Renal cortical epithelial cell (primary cell): ENCODE data around the gene EML4. TPM values are rescaled to one million over a fixed set of nuclear protein-coding genes. Genes with fewer than 3 reads are reported as not detected.
"Not testable (repeated sequence)": the region's sequence is repeated elsewhere in the genome, so short reads cannot be mapped to it uniquely, and the experiment has no call there.

ENCODE experiments used
- DNase-seq: peaks from one replicate; pipeline ENCODE4 v3.0.0-alpha.2; 2011; ENCODE audit warnings: low read depth
- total RNA-seq: library from RNA; depleted of rRNA; stranded (reverse); fragments of >200 nt; gene quantifications from 2 replicates; pipeline ENCODE4 v1.2.3, GENCODE V29; 2014

EML4 gene
- total RNA-seq, 1 donor from 2014 or later, result 45.6 TPM

DNA sequence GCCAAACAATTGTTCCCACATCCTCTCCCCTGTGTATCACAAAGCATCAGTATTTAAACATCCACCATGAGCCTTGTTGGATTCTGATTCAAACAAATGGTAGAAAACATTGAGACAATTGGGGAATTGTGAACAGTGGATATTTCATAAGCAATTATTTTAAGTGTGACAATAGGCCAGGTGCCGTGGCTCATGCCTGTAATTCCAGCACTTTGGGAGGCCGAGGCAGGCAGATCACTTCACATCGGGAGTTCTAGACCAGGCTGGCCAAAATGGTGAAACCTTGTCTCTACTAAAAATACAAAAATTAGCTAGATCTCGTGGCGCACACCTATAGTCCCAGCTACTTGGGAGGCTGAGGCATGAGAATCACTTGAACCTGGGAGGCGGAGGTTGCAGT is 165.7 kb downstream of the EML4 start:
- not testable (repeated sequence) for DNase-seq

DNA sequence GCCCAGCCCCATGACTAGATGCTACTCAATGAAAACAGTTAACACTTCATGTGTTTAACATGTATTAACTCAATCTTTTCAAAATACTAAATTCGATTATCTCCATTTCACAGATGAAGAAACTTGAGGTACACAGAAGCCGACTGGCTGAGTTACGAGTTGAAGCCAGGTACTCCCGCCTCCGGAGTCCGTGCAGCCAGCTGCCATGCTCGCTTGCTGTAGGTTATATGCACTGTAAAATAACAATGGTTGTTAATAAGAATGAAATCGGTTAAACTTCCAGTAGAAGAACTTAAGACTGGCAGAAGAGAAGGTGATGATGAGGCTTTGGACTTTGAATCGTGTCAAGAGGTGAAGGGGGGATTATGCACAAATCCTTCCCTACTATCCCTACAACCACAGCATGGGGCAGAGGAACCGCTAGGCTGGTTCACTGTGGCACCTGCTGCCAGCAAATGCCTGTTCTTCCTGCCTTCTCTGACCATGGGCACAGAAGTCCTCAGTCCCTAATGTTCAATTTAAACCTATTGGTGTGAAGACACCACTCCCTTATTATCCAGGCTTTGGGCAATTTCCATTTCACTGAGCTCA is 166.5 kb downstream of the EML4 start:
- DNase-seq, result no peak

- DNase-seq, result peak; percentile 57
Measured at GRCh38 chr2:42336361-42336965, 167.3 kb downstream of the EML4 start.

DNA sequence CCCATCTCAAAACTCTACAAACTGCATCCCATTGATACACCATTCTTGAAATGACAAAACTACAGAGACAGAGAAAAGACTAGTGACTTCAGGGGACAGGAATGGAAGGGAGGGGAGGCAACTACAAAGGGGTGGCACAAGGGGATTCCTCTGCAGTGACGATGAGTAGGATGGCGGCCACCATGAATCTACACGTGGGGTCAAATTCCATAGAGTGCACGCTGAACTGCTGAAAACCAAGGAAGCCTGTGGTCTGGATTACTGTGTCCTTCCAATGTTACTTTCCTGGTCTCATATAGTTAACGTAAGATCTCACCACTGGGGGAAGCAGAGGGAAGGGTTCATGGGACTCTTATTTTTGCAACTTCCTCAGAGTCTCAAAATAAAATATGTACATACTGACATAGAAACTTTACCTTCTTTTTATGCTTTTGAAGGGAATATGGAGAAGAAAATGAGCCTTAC is 168.2 kb downstream of the EML4 start:
- no peak for DNase-seq

DNA sequence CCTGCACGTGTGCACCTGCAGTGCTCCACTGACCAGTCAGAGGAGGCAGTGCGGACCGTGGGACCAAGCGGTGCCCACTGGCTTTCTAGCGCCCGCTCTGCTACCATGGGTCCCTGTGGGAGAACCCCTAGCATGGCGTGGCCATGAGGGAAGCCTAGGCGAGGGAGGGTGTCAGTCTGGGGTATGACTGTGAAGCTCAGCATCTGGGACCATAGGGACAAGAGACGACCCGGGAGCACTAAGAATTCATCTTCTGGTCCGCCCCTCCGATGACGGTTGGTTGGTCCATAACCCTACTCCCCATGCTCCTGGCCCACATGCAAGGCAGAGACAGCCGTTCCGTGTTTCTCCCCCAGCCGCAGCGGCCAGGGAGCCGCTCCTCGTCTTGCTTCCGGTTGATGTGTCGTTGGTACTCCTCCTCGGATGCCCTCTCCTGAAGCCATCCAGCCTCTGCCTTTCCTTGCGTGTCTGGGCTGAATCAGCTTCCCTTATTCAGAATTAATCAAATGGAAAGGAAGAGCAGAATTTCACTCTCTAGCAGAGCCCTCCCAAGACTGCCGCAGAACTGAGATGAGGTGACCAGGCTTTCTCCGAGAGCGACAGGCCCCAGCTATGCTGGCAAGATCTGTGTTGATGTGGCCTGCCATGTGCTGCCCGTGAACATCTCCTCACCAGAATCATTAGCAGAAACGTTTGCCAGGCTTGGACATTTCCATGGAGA is 168.9 kb downstream of the EML4 start:
- no peak for DNase-seq

- DNase-seq, result no peak
Measured at GRCh38 chr2:42338567-42339190, 169.5 kb downstream of the EML4 start.

- no peak for DNase-seq
Measured at GRCh38 chr2:42339191-42339912, 170.2 kb downstream of the EML4 start.

DNA sequence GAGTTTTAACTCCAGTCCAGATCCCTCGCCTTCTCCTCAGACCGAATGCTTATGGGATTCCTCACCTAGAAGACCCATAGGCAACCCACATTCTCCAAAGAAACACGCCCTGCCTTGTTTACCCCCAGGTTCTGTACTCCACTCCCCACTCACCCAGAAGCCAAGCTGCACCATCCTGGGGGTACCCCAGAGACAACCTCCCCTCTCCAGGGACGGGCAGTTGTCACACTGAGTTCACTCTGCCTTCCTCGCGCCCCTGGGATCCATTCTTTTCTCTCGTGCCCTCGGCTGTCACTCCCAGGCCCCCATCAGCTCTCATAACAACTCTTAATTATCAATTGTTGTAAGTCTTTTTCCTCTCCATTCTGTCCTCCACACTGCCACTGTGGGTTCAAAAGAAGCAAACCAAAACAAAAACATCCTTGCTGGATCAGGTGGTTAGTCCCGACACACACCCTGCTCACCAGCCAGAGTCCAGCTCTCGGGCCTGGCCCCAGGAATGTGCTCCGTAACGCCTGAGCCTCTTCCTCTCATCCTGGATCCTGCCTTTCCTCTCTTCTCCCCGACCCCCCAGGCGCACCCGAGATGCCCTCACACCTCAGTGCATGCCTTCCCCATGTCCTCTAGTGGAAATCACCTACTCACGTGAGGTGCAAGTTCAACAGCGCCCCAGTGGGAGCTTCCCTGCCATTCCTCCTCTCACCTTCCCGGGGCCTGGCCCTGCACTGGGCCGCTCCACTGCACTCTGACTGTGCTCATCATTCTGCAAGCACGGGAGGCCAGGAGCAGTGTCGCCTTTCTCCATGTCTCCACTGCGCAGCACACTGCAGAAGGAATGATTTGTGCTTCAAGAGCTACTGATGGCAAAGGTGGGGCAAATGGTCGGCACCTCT is 171.1 kb downstream of the EML4 start:
- DNase-seq, result no peak

- DNase-seq, result no peak
Measured at GRCh38 chr2:42340938-42341636, 171.9 kb downstream of the EML4 start.

GRCh38 chr2:42342061-42342794 is 173.1 kb downstream of the EML4 start:
- peak; percentile 90 for DNase-seq

DNA sequence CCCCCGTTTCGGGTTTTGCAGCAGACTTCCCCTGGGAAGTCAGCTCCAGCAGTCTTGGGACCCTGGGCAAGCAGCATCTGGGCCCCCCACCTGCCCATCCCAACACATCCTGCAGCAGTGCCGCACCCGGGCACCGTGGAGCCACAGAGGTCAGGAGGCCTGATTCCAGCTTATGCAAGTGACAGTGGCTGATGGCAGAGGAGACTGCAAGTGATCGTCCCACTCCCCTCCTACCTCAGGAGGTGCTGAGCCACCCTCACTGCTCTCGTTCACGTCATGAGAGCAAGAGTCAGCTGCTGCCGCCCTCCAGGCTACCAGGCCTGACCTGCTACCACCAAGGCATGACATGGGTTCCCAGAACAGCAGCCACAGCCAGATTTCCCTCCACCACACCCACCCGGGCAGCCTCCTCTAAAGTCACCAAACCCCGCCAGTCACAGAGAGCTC is 173.7 kb downstream of the EML4 start:
- no peak for DNase-seq

- no peak for DNase-seq
Measured at GRCh38 chr2:42345986-42346385, 176.8 kb downstream of the EML4 start.

DNA sequence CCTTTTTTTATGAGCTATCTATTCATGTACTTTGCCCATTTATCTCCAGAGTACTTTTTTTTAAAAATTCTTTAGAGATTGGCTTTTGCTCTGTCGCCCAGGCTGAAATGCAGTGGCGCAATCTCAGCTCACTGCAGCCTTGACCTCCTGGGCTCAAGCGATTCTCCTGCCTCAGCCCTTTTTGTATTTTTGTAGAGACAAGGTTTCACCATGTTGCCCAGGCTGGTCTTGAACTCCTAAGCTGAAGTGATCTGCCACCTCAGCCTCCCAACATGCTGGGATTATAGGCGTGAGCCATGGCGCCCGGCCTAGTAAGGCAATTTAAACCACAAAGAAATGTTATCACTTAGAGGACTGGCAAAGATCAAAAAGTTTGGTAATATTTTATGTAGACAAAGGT is 177.7 kb downstream of the EML4 start:
- not testable (repeated sequence) for DNase-seq

GRCh38 chr2:42347518-42347917 is 178.4 kb downstream of the EML4 start:
- not testable (repeated sequence) for DNase-seq

GRCh38 chr2:42348113-42348805 is 179.1 kb downstream of the EML4 start:
- no peak for DNase-seq

- DNase-seq, result no peak
Measured at GRCh38 chr2:42350434-42351063, 181.4 kb downstream of the EML4 start.

DNA sequence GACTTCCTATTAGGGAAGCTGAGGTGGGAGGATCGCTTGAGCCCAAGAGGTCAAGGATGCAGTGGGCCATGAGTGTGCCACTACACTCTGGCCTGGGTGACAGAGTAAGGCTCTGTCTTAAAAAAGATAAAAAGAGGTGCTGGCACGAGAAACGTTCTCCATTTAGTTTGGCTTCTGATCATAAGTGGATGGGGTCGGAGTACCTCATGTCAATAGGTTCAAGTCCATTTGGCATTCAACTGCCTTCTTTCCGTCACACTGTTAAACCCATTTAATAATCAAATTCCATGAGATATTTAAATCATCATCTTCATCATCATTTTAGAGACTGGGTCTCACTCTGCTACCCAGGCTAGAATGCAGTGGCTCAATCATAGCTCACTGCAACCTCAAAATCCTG is 182.7 kb downstream of the EML4 start:
- no peak for DNase-seq

DNA sequence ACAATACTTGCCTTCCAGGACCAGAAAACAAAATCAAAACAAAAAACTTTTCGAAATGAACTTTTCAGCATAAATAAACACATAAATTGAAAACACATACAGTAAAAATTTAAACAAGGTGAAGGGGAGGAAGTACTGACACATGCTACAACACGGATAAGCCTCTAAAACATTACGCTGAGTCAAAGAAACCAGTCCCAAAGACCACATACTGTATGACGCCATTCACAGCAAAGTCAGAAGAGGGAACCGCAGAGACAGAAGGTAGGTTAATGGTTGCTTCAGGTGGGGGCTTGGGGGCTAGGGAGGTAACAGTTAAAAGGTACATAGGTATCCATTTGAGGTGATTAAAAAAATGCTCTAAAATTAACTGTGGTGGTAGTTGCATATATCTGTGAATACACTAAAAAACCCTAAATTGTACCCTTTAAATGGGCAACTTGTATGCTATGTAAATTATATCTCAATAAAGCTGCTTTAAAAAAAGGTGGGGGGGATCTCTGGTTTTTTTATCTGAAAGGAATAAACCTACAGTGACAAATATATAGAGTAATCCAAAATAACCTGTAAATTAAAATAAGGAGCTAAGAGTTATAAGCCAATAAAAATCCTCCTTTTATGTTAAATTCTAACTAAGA is 184.8 kb downstream of the EML4 start:
- DNase-seq, result no peak
